H9 (cell line): ENCODE measurements around the gene CRYGC. TPM values are rescaled to one million over a fixed set of nuclear protein-coding genes. Genes with fewer than 3 reads are reported as not detected.

ENCODE experiments used
- DNase-seq: peaks from one replicate; pipeline ENCODE4 v3.0.0-alpha.2; 2017
- H2AFZ ChIP-seq: one replicate; pipeline ENCODE4 v1.6.1; 2013; ENCODE audit warnings: mild to moderate bottlenecking, low read length, control low read depth, moderate library complexity
- H2AK5ac ChIP-seq: 2 replicates; pipeline ENCODE4 v1.6.1; 2013; ENCODE audit warnings: low read length, control low read depth, mixed read lengths; ENCODE audit not compliant: insufficient read length
- H2BK120ac ChIP-seq: one replicate; pipeline ENCODE4 v1.6.1; 2013; ENCODE audit warnings: low read depth, mild to moderate bottlenecking, low read length, control low read depth, inconsistent platforms; ENCODE audit not compliant: poor library complexity, severe bottlenecking
- H2BK12ac ChIP-seq: 2 replicates; pipeline ENCODE4 v1.6.1; 2013; ENCODE audit warnings: low read length, control low read depth, mixed read lengths, low read depth; ENCODE audit not compliant: insufficient read length
- H2BK15ac ChIP-seq: 2 replicates; pipeline ENCODE4 v1.6.1; 2013; ENCODE audit warnings: low read depth, low read length, control low read depth
- H2BK20ac ChIP-seq: one replicate; pipeline ENCODE4 v1.6.1; 2013; ENCODE audit warnings: low read depth, mild to moderate bottlenecking, low read length, control low read depth, inconsistent platforms; ENCODE audit not compliant: poor library complexity, severe bottlenecking
- H2BK5ac ChIP-seq: 2 replicates; pipeline ENCODE4 v1.6.1; 2013; ENCODE audit warnings: low read length, control low read depth, mixed read lengths; ENCODE audit not compliant: insufficient read length
- H3K14ac ChIP-seq: 2 replicates; pipeline ENCODE4 v1.6.1; 2013; ENCODE audit warnings: low read length, control low read depth; ENCODE audit not compliant: insufficient read depth
- H3K18ac ChIP-seq: 2 replicates; pipeline ENCODE4 v1.6.1; 2013; ENCODE audit warnings: low read depth, mild to moderate bottlenecking, mixed read lengths, low read length, control low read depth; ENCODE audit not compliant: insufficient read length
- H3K23ac ChIP-seq: 2 replicates; pipeline ENCODE4 v1.6.1; 2013; ENCODE audit warnings: low read length, control low read depth, mixed read lengths, low read depth; ENCODE audit not compliant: insufficient read length
- H3K23me2 ChIP-seq: 2 replicates; pipeline ENCODE4 v1.6.1; 2013; ENCODE audit warnings: low read depth, mild to moderate bottlenecking, mixed read lengths, low read length, control low read depth; ENCODE audit not compliant: insufficient read length, poor library complexity, severe bottlenecking
- H3K27ac ChIP-seq: 2 replicates; pipeline ENCODE4 v1.5.1; 2013; ENCODE audit warnings: low read length, control low read depth, mixed read lengths, low read depth; ENCODE audit not compliant: insufficient read length
- H3K27me3 ChIP-seq: 2 replicates; pipeline ENCODE4 v1.6.1; 2013; ENCODE audit warnings: low read length, control low read depth, inconsistent platforms; ENCODE audit not compliant: insufficient read depth
- H3K4ac ChIP-seq: 2 replicates; pipeline ENCODE4 v1.6.1; 2013; ENCODE audit warnings: low read depth, mild to moderate bottlenecking, control low read depth, inconsistent platforms, low read length, moderate library complexity
- H3K4me1 ChIP-seq: 2 replicates; pipeline ENCODE4 v1.6.1; 2013; ENCODE audit warnings: low read length, control low read depth, inconsistent platforms; ENCODE audit not compliant: insufficient read depth
- H3K4me2 ChIP-seq: 2 replicates; pipeline ENCODE4 v1.6.1; 2013; ENCODE audit warnings: low read length, control low read depth, mixed read lengths; ENCODE audit not compliant: insufficient read length, insufficient read depth
- H3K56ac ChIP-seq: 2 replicates; pipeline ENCODE4 v1.6.1; 2013; ENCODE audit warnings: low read depth, mild to moderate bottlenecking, mixed read lengths, low read length, control low read depth; ENCODE audit not compliant: insufficient read length
- H3K79me1 ChIP-seq: 2 replicates; pipeline ENCODE4 v1.6.1; 2013; ENCODE audit warnings: low read depth, mild to moderate bottlenecking, moderate library complexity, low read length, control low read depth, inconsistent platforms; ENCODE audit not compliant: insufficient read depth, poor library complexity, severe bottlenecking
- H3K79me2 ChIP-seq: 2 replicates; pipeline ENCODE4 v1.6.1; 2013; ENCODE audit warnings: low read length, control low read depth, inconsistent platforms; ENCODE audit not compliant: insufficient read depth
- H3K9ac ChIP-seq: 2 replicates; pipeline ENCODE4 v1.6.1; 2013; ENCODE audit warnings: low read length, control low read depth, mixed read lengths; ENCODE audit not compliant: insufficient read length; ENCODE audit errors: extremely low read depth
- H3K9me3 ChIP-seq: one replicate; pipeline ENCODE4 v1.6.1; 2013; ENCODE audit warnings: low read depth, low read length, inconsistent platforms; ENCODE audit not compliant: control insufficient read depth
- H3T11ph ChIP-seq: one replicate; pipeline ENCODE4 v1.6.1; 2013; ENCODE audit warnings: mild to moderate bottlenecking, low read length, control low read depth, inconsistent platforms
- H4K20me1 ChIP-seq: one replicate; pipeline ENCODE4 v1.6.1; 2013; ENCODE audit not compliant: control insufficient read depth, insufficient read length, insufficient read depth
- H4K5ac ChIP-seq: 2 replicates; pipeline ENCODE4 v1.6.1; 2013; ENCODE audit warnings: low read depth, mild to moderate bottlenecking, mixed read lengths, low read length, control low read depth; ENCODE audit not compliant: insufficient read length
- H4K8ac ChIP-seq: replicated peaks from 2 replicates; pipeline ENCODE4 v1.6.1; 2013; ENCODE audit warnings: low read length, control low read depth, mixed read lengths, low read depth; ENCODE audit not compliant: insufficient read length
- H4K91ac ChIP-seq: 2 replicates; pipeline ENCODE4 v1.6.1; 2013; ENCODE audit warnings: low read depth, mild to moderate bottlenecking, moderate library complexity, mixed read lengths, low read length, control low read depth; ENCODE audit not compliant: insufficient read length
- H3K27ac Mint-ChIP-seq, 3 experiments: 2 replicates in 2 of 3; 3 replicates in 1 of 3; pipeline ENCODE4 v1.8.0; 2020 to 2021; ENCODE audit warnings: mixed read lengths in 3 of 3, mild to moderate bottlenecking in 1 of 3, moderate library complexity in 1 of 3
- H3K27me3 Mint-ChIP-seq: 2 replicates; pipeline ENCODE4 v1.8.0; 2021; ENCODE audit warnings: low read depth, mild to moderate bottlenecking, moderate library complexity, mixed read lengths
- H3K36me3 Mint-ChIP-seq, 3 experiments: 2 replicates in 2 of 3; 3 replicates in 1 of 3; pipeline ENCODE4 v1.8.0; 2020 to 2021; ENCODE audit warnings: low read depth in 3 of 3, mixed read lengths in 3 of 3; ENCODE audit not compliant: insufficient read depth in 1 of 3
- H3K4me1 Mint-ChIP-seq, 2 experiments: 2 replicates each; pipeline ENCODE4 v1.8.0; 2020; ENCODE audit warnings: mixed read lengths in 2 of 2
- H3K4me3 Mint-ChIP-seq, 2 experiments: 2 replicates in 1 of 2; 3 replicates in 1 of 2; pipeline ENCODE4 v1.8.0; 2020 to 2021; ENCODE audit warnings: mild to moderate bottlenecking in 2 of 2, mixed read lengths in 2 of 2, moderate library complexity in 1 of 2
- H3K9me3 Mint-ChIP-seq, 2 experiments: 2 replicates in 1 of 2; 3 replicates in 1 of 2; pipeline ENCODE4 v1.8.0; 2020; ENCODE audit warnings: mild to moderate bottlenecking in 2 of 2, mixed read lengths in 2 of 2, moderate library complexity in 1 of 2
- CTCF ChIP-seq: fragments of 200-600 bp; sonication (generic); conservative IDR thresholded peaks from 3 replicates; pipeline ENCODE4 v1.8.0; 2021; ENCODE audit warnings: antibody characterized with exemption, mild to moderate bottlenecking
- WGBS: extraction: QIAGEN DNeasy Blood & Tissue Kit; methylation state at CpG from one replicate; pipeline ENCODE4 v1.1.7; 2013; ENCODE audit warnings: missing lambda C conversion rate, low lambda C conversion rate, mixed read lengths; ENCODE audit not compliant: insufficient read length; ENCODE audit errors: extremely low coverage; 5-methylcytosine and 5-hydroxymethylcytosine counted together
- total RNA-seq: library from RNA; stranded (reverse); gene quantifications from 2 replicates; pipeline ENCODE4 v1.2.1, GENCODE V29; 2021

CRYGC gene
- total RNA-seq, 1 experiment from 2014 or later, result not detected

GRCh38 chr2:208096080-208096479, 33.5 kb downstream of the CRYGC start:
- no peaks in the 10 kb centered on the region for H4K20me1 ChIP-seq
- H2BK120ac ChIP-seq, result no peak overlapping the region
- no peak overlapping the region for H3K18ac ChIP-seq
- H4K8ac ChIP-seq, result no peak overlapping the region
- H3K9me3 Mint-ChIP-seq, result peaks cover 0 to 3% of the 10 kb centered on the region in 2 experiments; a peak in 1 of 5 replicates
- H2AK5ac ChIP-seq, result no peak overlapping the region
- H3K27ac ChIP-seq, result no peak overlapping the region
- H2AFZ ChIP-seq, result no peak overlapping the region
- H3K4me1 Mint-ChIP-seq, result peaks cover 0 to 7% of the 10 kb centered on the region in 2 experiments; a peak in 2 of 4 replicates
- no peak overlapping the region for H3K56ac ChIP-seq
- no peak overlapping the region for H3K9ac ChIP-seq
- DNase-seq, result no peak
- no peak overlapping the region for H2BK20ac ChIP-seq
- H3K79me1 ChIP-seq, result no peaks in the 10 kb centered on the region
- H2BK15ac ChIP-seq, result no peak overlapping the region
- no peak overlapping the region for H2BK5ac ChIP-seq
- H2BK12ac ChIP-seq, result no peak overlapping the region
- H4K5ac ChIP-seq, result no peak overlapping the region
- H3K23ac ChIP-seq, result no peak overlapping the region
- H3K4me1 ChIP-seq, result no peaks in the 10 kb centered on the region; the same call in 1 of the 2 replicates
- no peak overlapping the region; a peak in 1 of 7 replicates for H3K27ac Mint-ChIP-seq
- H3K4me3 Mint-ChIP-seq, result no peak overlapping the region
- H3T11ph ChIP-seq, result no peak overlapping the region
- no CpG with 5 or more reads among the region's 3 CpGs for WGBS
- H3K27me3 Mint-ChIP-seq, result no peaks in the 10 kb centered on the region
- H3K23me2 ChIP-seq, result no peaks in the 10 kb centered on the region
- no peaks in the 10 kb centered on the region for H3K36me3 Mint-ChIP-seq
- no peak overlapping the region for H3K14ac ChIP-seq
- no peak overlapping the region for H4K91ac ChIP-seq
- H3K9me3 ChIP-seq, result no peaks in the 10 kb centered on the region
- H3K27me3 ChIP-seq, result no peaks in the 10 kb centered on the region
- no peak overlapping the region for H3K4ac ChIP-seq
- no peak for TF ChIP-seq CTCF
- no peak overlapping the region for H3K4me2 ChIP-seq
- no peaks in the 10 kb centered on the region for H3K79me2 ChIP-seq
